Erythroblast (primary cell): ENCODE measurements around the gene CACNB4.
"Not testable (repeated sequence)": the region's sequence is repeated elsewhere in the genome, so short reads cannot be mapped to it uniquely, and the experiment has no call there.

Experiments used
- DNase-seq, 2 experiments: peaks; one replicate each; lab custom pipeline; 2025; lab: John Stamatoyannopoulos, UW
- GATA1 ChIP-seq: IDR thresholded peaks from 2 replicates; pipeline ENCODE4 v1.6.1; 2011; ENCODE audit warnings: low read depth, mild to moderate bottlenecking, control low read depth, low read length, moderate library complexity
- POLR2A ChIP-seq: IDR thresholded peaks from 2 replicates; pipeline ENCODE4 v1.6.1; 2011; ENCODE audit warnings: mild to moderate bottlenecking, low read length

CACNB4 gene

GRCh38 chr2:152098496-152099366 lies at the start of gene CACNB4:
CACNB4 (minus strand) TSS chr2:152099044.
- DNase-seq: no peak
- TF ChIP-seq GATA1 (no peak), POLR2A (no peak)

- TF ChIP-seq POLR2A (no peak), GATA1 (no peak)
- DNase-seq: peak; percentile 44 to 80
Measured at GRCh38 chr2:152134488-152135280, 35.8 kb upstream of the CACNB4 start.

GRCh38 chr2:152132306-152132705 lies 33.5 kb upstream of the CACNB4 start:
- no peak for TF ChIP-seq POLR2A
- TF ChIP-seq GATA1: no peak
- DNase-seq: no peak

DNA sequence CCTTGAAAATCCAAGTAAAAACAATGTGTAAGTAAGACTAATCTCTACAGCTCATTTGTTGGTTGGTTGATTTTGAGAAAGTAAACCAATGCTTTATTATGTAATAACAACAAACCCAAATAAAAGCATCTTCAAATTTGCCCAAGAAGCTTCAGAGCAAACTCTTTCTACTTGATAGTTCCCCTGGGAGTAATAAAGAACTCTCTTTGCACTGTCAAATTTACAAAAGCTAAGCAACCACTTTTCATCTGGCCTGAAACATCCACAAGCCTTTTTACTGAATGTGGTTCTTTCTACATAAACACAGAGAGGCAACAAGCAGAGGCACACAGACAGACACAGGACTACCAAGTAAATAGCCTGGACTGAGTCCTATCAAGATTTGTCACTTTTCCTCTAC lies 28.8 kb upstream of the CACNB4 start:
- no peak for DNase-seq
- TF ChIP-seq GATA1: no peak
- no peak for TF ChIP-seq POLR2A

DNA sequence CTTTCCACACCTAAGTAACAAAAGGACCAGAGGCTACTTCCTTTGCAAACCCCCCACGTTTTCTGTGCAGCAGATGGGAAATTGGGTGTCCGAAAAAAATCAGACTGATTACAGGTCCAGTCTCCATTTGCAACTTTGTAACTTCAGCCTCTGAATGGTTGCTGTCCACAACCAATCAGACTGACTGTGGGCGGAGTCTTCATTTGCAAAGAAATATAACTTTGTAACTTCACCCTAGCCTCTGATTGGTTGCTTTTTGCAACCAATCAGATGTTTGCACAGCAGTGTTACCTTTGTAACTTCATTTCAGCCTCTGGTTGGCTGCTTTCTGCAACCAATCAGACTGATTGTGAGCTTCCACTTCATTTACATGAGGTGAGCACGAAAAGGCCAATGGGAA lies 27.8 kb upstream of the CACNB4 start:
- DNase-seq: peak; percentile 11 to 13
- TF ChIP-seq GATA1 (no peak), POLR2A (no peak)

- no peak for DNase-seq
- TF ChIP-seq GATA1 (no peak), POLR2A (no peak)
Measured at GRCh38 chr2:152122161-152122560, 23.3 kb upstream of the CACNB4 start.

DNA sequence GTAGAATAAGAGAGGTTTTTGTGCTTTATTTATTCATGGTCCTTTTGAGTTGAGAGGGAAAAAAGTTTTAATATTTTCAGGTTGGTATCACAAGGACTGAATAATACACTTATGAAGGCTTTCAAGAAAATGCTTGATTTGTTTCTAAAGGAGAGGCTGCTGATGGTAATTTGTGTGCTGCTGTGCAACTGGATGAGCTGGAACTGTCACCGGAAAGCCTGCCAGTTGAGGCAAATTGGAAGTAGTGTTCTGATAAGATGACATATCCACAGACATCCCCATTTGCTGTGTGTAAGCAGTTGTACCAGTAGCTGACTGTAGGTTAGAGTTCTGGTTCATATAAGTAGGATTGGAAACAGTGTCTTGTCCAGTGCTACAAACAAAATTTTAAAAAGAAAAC lies 21.6 kb upstream of the CACNB4 start:
- DNase-seq: no peak
- TF ChIP-seq POLR2A (no peak), GATA1 (no peak)

DNA sequence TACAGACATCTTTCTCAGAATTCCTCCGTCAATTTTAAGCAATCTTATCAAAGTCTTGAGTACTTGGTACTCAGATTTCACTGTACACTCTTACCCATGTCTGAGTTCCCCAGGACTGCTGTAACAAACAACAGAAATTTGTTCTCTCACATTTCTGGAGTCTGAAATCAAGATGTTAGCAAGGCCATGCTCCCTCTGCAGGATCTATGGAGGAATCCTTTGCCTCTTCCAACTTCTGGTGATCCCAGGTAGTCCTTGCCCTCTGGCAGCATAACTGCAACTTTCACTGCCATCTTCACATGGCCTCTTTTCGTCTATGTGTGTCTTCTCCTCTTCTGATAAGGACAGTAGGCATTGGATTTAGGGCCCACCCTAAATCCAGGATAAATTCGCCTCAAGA lies 17.1 kb upstream of the CACNB4 start:
- no peak for DNase-seq
- no peak for TF ChIP-seq POLR2A
- TF ChIP-seq GATA1: no peak

GRCh38 chr2:152114366-152114765 lies 15.5 kb upstream of the CACNB4 start:
- TF ChIP-seq POLR2A (no peak), GATA1 (no peak)
- no peak for DNase-seq

- not testable (repeated sequence) for DNase-seq
Measured at GRCh38 chr2:152107140-152107539, 8.3 kb upstream of the CACNB4 start.

- no peak for DNase-seq
- TF ChIP-seq POLR2A: no peak
- no peak for TF ChIP-seq GATA1
Measured at GRCh38 chr2:152106464-152106863, 7.6 kb upstream of the CACNB4 start.

DNA sequence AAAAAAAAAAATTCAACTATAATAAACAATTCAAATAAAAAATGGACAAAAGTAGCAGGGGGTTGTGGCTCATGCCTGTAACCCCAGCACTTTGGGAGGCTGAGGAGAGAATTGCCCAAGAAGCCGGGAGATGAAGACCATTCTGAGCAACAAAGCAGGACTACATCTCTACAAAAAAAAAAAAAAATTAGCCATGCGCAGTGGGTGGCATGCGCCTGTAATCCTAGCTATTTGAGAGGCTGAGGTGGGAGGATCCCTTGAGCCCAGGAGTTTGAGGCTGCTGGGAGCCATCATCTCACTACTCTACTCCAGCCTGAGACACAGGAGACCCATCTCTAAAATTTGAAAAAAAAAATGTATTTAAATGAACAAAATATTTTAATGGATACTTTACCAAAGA lies 4.4 kb upstream of the CACNB4 start:
- no peak for TF ChIP-seq POLR2A
- no peak for TF ChIP-seq GATA1
- DNase-seq: no peak

DNA sequence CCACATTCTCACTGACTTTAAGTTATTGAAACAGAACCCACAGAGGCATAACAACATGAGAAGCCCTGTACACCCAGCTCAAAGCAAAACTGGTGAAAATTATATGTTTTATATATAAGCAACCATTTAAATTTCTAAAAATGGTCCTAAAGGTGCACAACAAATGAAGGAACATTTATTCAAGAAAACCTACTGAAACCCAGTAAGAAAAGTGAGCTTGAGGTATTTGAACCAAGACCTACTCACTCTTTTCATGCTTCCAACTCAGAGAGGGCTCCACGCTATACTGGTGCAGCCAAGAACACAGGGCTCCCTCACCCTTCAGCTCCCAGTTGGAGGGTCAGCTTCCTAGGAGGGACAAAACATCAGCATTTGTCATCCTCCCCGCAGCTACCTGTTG lies 2.1 kb upstream of the CACNB4 start:
- DNase-seq: no peak
- no peak for TF ChIP-seq GATA1
- TF ChIP-seq POLR2A: no peak

DNA sequence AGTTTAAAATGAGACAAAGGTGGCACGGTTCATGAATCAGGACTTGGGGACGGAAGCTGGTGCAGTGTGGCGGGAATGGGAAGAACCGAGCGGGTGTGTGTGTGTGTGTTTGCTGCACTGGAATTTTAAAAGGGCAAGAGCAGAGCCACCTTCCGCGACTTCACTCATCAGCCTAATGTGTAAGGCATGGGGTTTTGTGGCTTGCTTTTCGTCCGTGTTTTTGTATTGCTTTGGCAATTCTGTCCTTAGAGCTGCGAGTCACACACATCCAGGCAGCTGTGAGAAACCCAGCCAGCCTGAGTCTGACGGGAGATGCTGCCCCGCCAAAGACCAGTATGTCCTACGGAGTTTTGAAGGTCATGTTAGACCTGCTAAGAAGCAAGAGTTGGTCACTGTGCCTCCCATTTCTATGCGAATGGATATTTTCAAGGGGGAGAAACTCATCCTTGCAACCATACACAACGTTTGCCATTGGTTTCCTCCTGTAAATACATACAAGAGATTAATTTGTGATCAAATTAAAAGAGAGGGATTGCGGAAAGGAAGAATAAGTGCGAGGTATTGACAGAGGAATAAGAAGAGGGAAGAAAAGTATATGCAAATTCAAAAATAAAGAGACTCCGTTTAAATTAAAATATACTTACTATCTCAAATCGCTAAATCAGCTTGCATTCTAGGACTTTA lies 665 bp upstream of the CACNB4 start:
- no peak for TF ChIP-seq GATA1
- no peak for TF ChIP-seq POLR2A
- DNase-seq: no peak
